Measurements from ENCODE around the gene PDIK1L. TPM values are rescaled to one million over a fixed set of nuclear protein-coding genes. Genes with fewer than 3 reads are reported as not detected.

Gene PDIK1L
- total RNA-seq = 6.2 to 6.8 TPM (median 6.7 TPM) in 3 replicates
- long read RNA-seq, full-length matches to known transcripts = 16 of 19 reads
- long read RNA-seq, partial matches to known transcripts = 0 of 19 reads
- long read RNA-seq, other reads (novel, unspliced or antisense) = 3 of 19 reads

- H3K27me3 Mint-ChIP-seq (ENCODE audit: low read depth) = no peaks in the 10 kb centered on the region
- DNase-seq (ENCODE audit: low spot score) = peak; percentile 94
- peak within 1 kb of the TSS; percentile 92 for H3K27ac Mint-ChIP-seq (ENCODE audit: unreplicated experiment)
- H3K36me3 Mint-ChIP-seq (ENCODE audit: low read depth) = no peaks in the 10 kb centered on the region
- H3K4me3 Mint-ChIP-seq (ENCODE audit: unreplicated experiment) = peak within 1 kb of the TSS; percentile 87
- no peak for TF ChIP-seq CTCF (IDR thresholded peaks at IDR 0.05)
- no peaks in the 10 kb centered on the region for H3K9me3 Mint-ChIP-seq (ENCODE audit: low read depth)
- peaks cover 16% of the 10 kb centered on the region for H3K4me1 Mint-ChIP-seq (ENCODE audit: low read depth)
Measured at GRCh38 chr1:26111530-26112406, at the start of gene PDIK1L. PDIK1L (plus strand) TSS chr1:26111824; CDS start chr1:26114309, 2,485 bp downstream.

GRCh38 chr1:26064553-26064952 is 47.1 kb upstream of the PDIK1L start:
- peaks cover 6% of the 10 kb centered on the region for H3K4me1 Mint-ChIP-seq (ENCODE audit: low read depth)
- no peak for TF ChIP-seq CTCF (IDR thresholded peaks at IDR 0.05)
- no peaks in the 10 kb centered on the region for H3K9me3 Mint-ChIP-seq (ENCODE audit: low read depth)
- H3K27ac Mint-ChIP-seq (ENCODE audit: unreplicated experiment) = no peak overlapping the region
- peaks cover 17% of the 10 kb centered on the region for H3K27me3 Mint-ChIP-seq (ENCODE audit: low read depth)
- H3K4me3 Mint-ChIP-seq (ENCODE audit: unreplicated experiment) = no peak overlapping the region
- peaks cover 3% of the 10 kb centered on the region for H3K36me3 Mint-ChIP-seq (ENCODE audit: low read depth)
- DNase-seq (ENCODE audit: low spot score) = no peak

- Mint-ChIP-seq H3K27me3 (ENCODE audit: low read depth) (peaks cover 13% of the 10 kb centered on the region), H3K9me3 (ENCODE audit: low read depth) (no peaks in the 10 kb centered on the region), H3K4me1 (ENCODE audit: low read depth) (peaks cover 6% of the 10 kb centered on the region), H3K36me3 (ENCODE audit: low read depth) (no peaks in the 10 kb centered on the region), H3K4me3 (ENCODE audit: unreplicated experiment) (no peak overlapping the region), H3K27ac (ENCODE audit: unreplicated experiment) (no peak overlapping the region)
- TF ChIP-seq CTCF (IDR thresholded peaks at IDR 0.05) = no peak
- no peak for DNase-seq (ENCODE audit: low spot score)
Measured at GRCh38 chr1:26066160-26066559, 45.5 kb upstream of the PDIK1L start.

GRCh38 chr1:26066857-26067256 is 44.8 kb upstream of the PDIK1L start:
- Mint-ChIP-seq H3K27ac (ENCODE audit: unreplicated experiment) (no peak overlapping the region), H3K4me1 (ENCODE audit: low read depth) (peaks cover 6% of the 10 kb centered on the region), H3K36me3 (ENCODE audit: low read depth) (no peaks in the 10 kb centered on the region), H3K27me3 (ENCODE audit: low read depth) (peaks cover 14% of the 10 kb centered on the region), H3K9me3 (ENCODE audit: low read depth) (no peaks in the 10 kb centered on the region), H3K4me3 (ENCODE audit: unreplicated experiment) (no peak overlapping the region)
- no peak for TF ChIP-seq CTCF (IDR thresholded peaks at IDR 0.05)
- DNase-seq (ENCODE audit: low spot score) = no peak

- Mint-ChIP-seq H3K4me1 (ENCODE audit: low read depth) (peaks cover 6% of the 10 kb centered on the region), H3K36me3 (ENCODE audit: low read depth) (peaks cover 3% of the 10 kb centered on the region), H3K9me3 (ENCODE audit: low read depth) (no peaks in the 10 kb centered on the region), H3K4me3 (ENCODE audit: unreplicated experiment) (peak within 1 kb of the TSS; percentile 31), H3K27ac (ENCODE audit: unreplicated experiment) (no peak within 1 kb of the TSS), H3K27me3 (ENCODE audit: low read depth) (peaks cover 20% of the 10 kb centered on the region)
- TF ChIP-seq CTCF (IDR thresholded peaks at IDR 0.05) = no peak
- no peak for DNase-seq (ENCODE audit: low spot score)
Measured at GRCh38 chr1:26067432-26067911, 44.2 kb upstream of the PDIK1L start, which contains the start of gene TRIM63. TRIM63 (minus strand) TSS chr1:26067630; CDS start chr1:26067494, 136 bp downstream.

All from chondrocyte (in vitro differentiated cells).